H9 (cell line): ENCODE measurements around the gene WWC1. TPM values are rescaled to one million over a fixed set of nuclear protein-coding genes. Genes with fewer than 3 reads are reported as not detected.

Source experiments
- DNase-seq: peaks from one replicate; pipeline ENCODE4 v3.0.0-alpha.2; 2017
- H2AFZ ChIP-seq: one replicate; pipeline ENCODE4 v1.6.1; 2013; ENCODE audit warnings: mild to moderate bottlenecking, low read length, control low read depth, moderate library complexity
- H2AK5ac ChIP-seq: 2 replicates; pipeline ENCODE4 v1.6.1; 2013; ENCODE audit warnings: low read length, control low read depth, mixed read lengths; ENCODE audit not compliant: insufficient read length
- H2BK120ac ChIP-seq: one replicate; pipeline ENCODE4 v1.6.1; 2013; ENCODE audit warnings: low read depth, mild to moderate bottlenecking, low read length, control low read depth, inconsistent platforms; ENCODE audit not compliant: poor library complexity, severe bottlenecking
- H2BK12ac ChIP-seq: 2 replicates; pipeline ENCODE4 v1.6.1; 2013; ENCODE audit warnings: low read length, control low read depth, mixed read lengths, low read depth; ENCODE audit not compliant: insufficient read length
- H2BK15ac ChIP-seq: 2 replicates; pipeline ENCODE4 v1.6.1; 2013; ENCODE audit warnings: low read depth, low read length, control low read depth
- H2BK20ac ChIP-seq: one replicate; pipeline ENCODE4 v1.6.1; 2013; ENCODE audit warnings: low read depth, mild to moderate bottlenecking, low read length, control low read depth, inconsistent platforms; ENCODE audit not compliant: poor library complexity, severe bottlenecking
- H2BK5ac ChIP-seq: 2 replicates; pipeline ENCODE4 v1.6.1; 2013; ENCODE audit warnings: low read length, control low read depth, mixed read lengths; ENCODE audit not compliant: insufficient read length
- H3K14ac ChIP-seq: 2 replicates; pipeline ENCODE4 v1.6.1; 2013; ENCODE audit warnings: low read length, control low read depth; ENCODE audit not compliant: insufficient read depth
- H3K18ac ChIP-seq: 2 replicates; pipeline ENCODE4 v1.6.1; 2013; ENCODE audit warnings: low read depth, mild to moderate bottlenecking, mixed read lengths, low read length, control low read depth; ENCODE audit not compliant: insufficient read length
- H3K23ac ChIP-seq: 2 replicates; pipeline ENCODE4 v1.6.1; 2013; ENCODE audit warnings: low read length, control low read depth, mixed read lengths, low read depth; ENCODE audit not compliant: insufficient read length
- H3K23me2 ChIP-seq: 2 replicates; pipeline ENCODE4 v1.6.1; 2013; ENCODE audit warnings: low read depth, mild to moderate bottlenecking, mixed read lengths, low read length, control low read depth; ENCODE audit not compliant: insufficient read length, poor library complexity, severe bottlenecking
- H3K27ac ChIP-seq: 2 replicates; pipeline ENCODE4 v1.5.1; 2013; ENCODE audit warnings: low read length, control low read depth, mixed read lengths, low read depth; ENCODE audit not compliant: insufficient read length
- H3K27me3 ChIP-seq: 2 replicates; pipeline ENCODE4 v1.6.1; 2013; ENCODE audit warnings: low read length, control low read depth, inconsistent platforms; ENCODE audit not compliant: insufficient read depth
- H3K4ac ChIP-seq: 2 replicates; pipeline ENCODE4 v1.6.1; 2013; ENCODE audit warnings: low read depth, mild to moderate bottlenecking, control low read depth, inconsistent platforms, low read length, moderate library complexity
- H3K4me1 ChIP-seq: 2 replicates; pipeline ENCODE4 v1.6.1; 2013; ENCODE audit warnings: low read length, control low read depth, inconsistent platforms; ENCODE audit not compliant: insufficient read depth
- H3K4me2 ChIP-seq: 2 replicates; pipeline ENCODE4 v1.6.1; 2013; ENCODE audit warnings: low read length, control low read depth, mixed read lengths; ENCODE audit not compliant: insufficient read length, insufficient read depth
- H3K56ac ChIP-seq: 2 replicates; pipeline ENCODE4 v1.6.1; 2013; ENCODE audit warnings: low read depth, mild to moderate bottlenecking, mixed read lengths, low read length, control low read depth; ENCODE audit not compliant: insufficient read length
- H3K79me1 ChIP-seq: 2 replicates; pipeline ENCODE4 v1.6.1; 2013; ENCODE audit warnings: low read depth, mild to moderate bottlenecking, moderate library complexity, low read length, control low read depth, inconsistent platforms; ENCODE audit not compliant: insufficient read depth, poor library complexity, severe bottlenecking
- H3K79me2 ChIP-seq: 2 replicates; pipeline ENCODE4 v1.6.1; 2013; ENCODE audit warnings: low read length, control low read depth, inconsistent platforms; ENCODE audit not compliant: insufficient read depth
- H3K9ac ChIP-seq: 2 replicates; pipeline ENCODE4 v1.6.1; 2013; ENCODE audit warnings: low read length, control low read depth, mixed read lengths; ENCODE audit not compliant: insufficient read length; ENCODE audit errors: extremely low read depth
- H3K9me3 ChIP-seq: one replicate; pipeline ENCODE4 v1.6.1; 2013; ENCODE audit warnings: low read depth, low read length, inconsistent platforms; ENCODE audit not compliant: control insufficient read depth
- H3T11ph ChIP-seq: one replicate; pipeline ENCODE4 v1.6.1; 2013; ENCODE audit warnings: mild to moderate bottlenecking, low read length, control low read depth, inconsistent platforms
- H4K20me1 ChIP-seq: one replicate; pipeline ENCODE4 v1.6.1; 2013; ENCODE audit not compliant: control insufficient read depth, insufficient read length, insufficient read depth
- H4K5ac ChIP-seq: 2 replicates; pipeline ENCODE4 v1.6.1; 2013; ENCODE audit warnings: low read depth, mild to moderate bottlenecking, mixed read lengths, low read length, control low read depth; ENCODE audit not compliant: insufficient read length
- H4K8ac ChIP-seq: replicated peaks from 2 replicates; pipeline ENCODE4 v1.6.1; 2013; ENCODE audit warnings: low read length, control low read depth, mixed read lengths, low read depth; ENCODE audit not compliant: insufficient read length
- H4K91ac ChIP-seq: 2 replicates; pipeline ENCODE4 v1.6.1; 2013; ENCODE audit warnings: low read depth, mild to moderate bottlenecking, moderate library complexity, mixed read lengths, low read length, control low read depth; ENCODE audit not compliant: insufficient read length
- H3K27ac Mint-ChIP-seq, 3 experiments: 2 replicates in 2 of 3; 3 replicates in 1 of 3; pipeline ENCODE4 v1.8.0; 2020 to 2021; ENCODE audit warnings: mixed read lengths in 3 of 3, mild to moderate bottlenecking in 1 of 3, moderate library complexity in 1 of 3
- H3K27me3 Mint-ChIP-seq: 2 replicates; pipeline ENCODE4 v1.8.0; 2021; ENCODE audit warnings: low read depth, mild to moderate bottlenecking, moderate library complexity, mixed read lengths
- H3K36me3 Mint-ChIP-seq, 3 experiments: 2 replicates in 2 of 3; 3 replicates in 1 of 3; pipeline ENCODE4 v1.8.0; 2020 to 2021; ENCODE audit warnings: low read depth in 3 of 3, mixed read lengths in 3 of 3; ENCODE audit not compliant: insufficient read depth in 1 of 3
- H3K4me1 Mint-ChIP-seq, 2 experiments: 2 replicates each; pipeline ENCODE4 v1.8.0; 2020; ENCODE audit warnings: mixed read lengths in 2 of 2
- H3K4me3 Mint-ChIP-seq, 2 experiments: 2 replicates in 1 of 2; 3 replicates in 1 of 2; pipeline ENCODE4 v1.8.0; 2020 to 2021; ENCODE audit warnings: mild to moderate bottlenecking in 2 of 2, mixed read lengths in 2 of 2, moderate library complexity in 1 of 2
- H3K9me3 Mint-ChIP-seq, 2 experiments: 2 replicates in 1 of 2; 3 replicates in 1 of 2; pipeline ENCODE4 v1.8.0; 2020; ENCODE audit warnings: mild to moderate bottlenecking in 2 of 2, mixed read lengths in 2 of 2, moderate library complexity in 1 of 2
- CTCF ChIP-seq: fragments of 200-600 bp; sonication (generic); conservative IDR thresholded peaks from 3 replicates; pipeline ENCODE4 v1.8.0; 2021; ENCODE audit warnings: antibody characterized with exemption, mild to moderate bottlenecking
- WGBS: extraction: QIAGEN DNeasy Blood & Tissue Kit; methylation state at CpG from one replicate; pipeline ENCODE4 v1.1.7; 2013; ENCODE audit warnings: missing lambda C conversion rate, low lambda C conversion rate, mixed read lengths; ENCODE audit not compliant: insufficient read length; ENCODE audit errors: extremely low coverage; 5-methylcytosine and 5-hydroxymethylcytosine counted together
- total RNA-seq: library from RNA; stranded (reverse); gene quantifications from 2 replicates; pipeline ENCODE4 v1.2.1, GENCODE V29; 2021

Gene WWC1
- total RNA-seq, 1 experiment from 2014 or later = 28.2 TPM

GRCh38 chr5:168274406-168274805 is 17.0 kb upstream of the WWC1 start:
- no peak for TF ChIP-seq CTCF
- Histone ChIP-seq H3K18ac (no peak overlapping the region), H3K9ac (no peak overlapping the region), H3K27ac (no peak overlapping the region), H2BK120ac (no peak overlapping the region), H4K20me1 (no peaks in the 10 kb centered on the region), H3T11ph (no peak overlapping the region), H3K27me3 (no peaks in the 10 kb centered on the region), H3K79me1 (no peaks in the 10 kb centered on the region), H3K9me3 (no peaks in the 10 kb centered on the region), H3K56ac (no peak overlapping the region), H3K4ac (no peak overlapping the region), H3K23ac (no peak overlapping the region), H3K14ac (peak overlapping the region; percentile 20; the same call in 1 of the 2 replicates), H3K79me2 (no peaks in the 10 kb centered on the region), H2AFZ (no peak overlapping the region), H3K4me1 (no peaks in the 10 kb centered on the region), H2AK5ac (no peak overlapping the region), H2BK20ac (no peak overlapping the region), H3K23me2 (no peaks in the 10 kb centered on the region), H4K8ac (no peak overlapping the region), H4K91ac (no peak overlapping the region), H3K4me2 (no peak overlapping the region), H2BK15ac (no peak overlapping the region), H2BK5ac (no peak overlapping the region), H4K5ac (no peak overlapping the region), H2BK12ac (no peak overlapping the region)
- DNase-seq = no peak
- Mint-ChIP-seq H3K36me3 (no peaks in the 10 kb centered on the region), H3K27ac (no peak overlapping the region), H3K9me3 (no peaks in the 10 kb centered on the region; a peak in 1 of 5 replicates), H3K4me3 (no peak overlapping the region), H3K4me1 (peaks cover 12 to 17% of the 10 kb centered on the region in 2 experiments), H3K27me3 (peaks cover 30% of the 10 kb centered on the region)
- no CpG with 5 or more reads among the region's 1 CpG for WGBS
